ENCODE results near the gene LAT.
"Not testable (repeated sequence)": the region's sequence is repeated elsewhere in the genome, so short reads cannot be mapped to it uniquely, and the experiment has no call there.

Gene LAT, protein sequence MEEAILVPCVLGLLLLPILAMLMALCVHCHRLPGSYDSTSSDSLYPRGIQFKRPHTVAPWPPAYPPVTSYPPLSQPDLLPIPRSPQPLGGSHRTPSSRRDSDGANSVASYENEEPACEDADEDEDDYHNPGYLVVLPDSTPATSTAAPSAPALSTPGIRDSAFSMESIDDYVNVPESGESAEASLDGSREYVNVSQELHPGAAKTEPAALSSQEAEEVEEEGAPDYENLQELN

DNA sequence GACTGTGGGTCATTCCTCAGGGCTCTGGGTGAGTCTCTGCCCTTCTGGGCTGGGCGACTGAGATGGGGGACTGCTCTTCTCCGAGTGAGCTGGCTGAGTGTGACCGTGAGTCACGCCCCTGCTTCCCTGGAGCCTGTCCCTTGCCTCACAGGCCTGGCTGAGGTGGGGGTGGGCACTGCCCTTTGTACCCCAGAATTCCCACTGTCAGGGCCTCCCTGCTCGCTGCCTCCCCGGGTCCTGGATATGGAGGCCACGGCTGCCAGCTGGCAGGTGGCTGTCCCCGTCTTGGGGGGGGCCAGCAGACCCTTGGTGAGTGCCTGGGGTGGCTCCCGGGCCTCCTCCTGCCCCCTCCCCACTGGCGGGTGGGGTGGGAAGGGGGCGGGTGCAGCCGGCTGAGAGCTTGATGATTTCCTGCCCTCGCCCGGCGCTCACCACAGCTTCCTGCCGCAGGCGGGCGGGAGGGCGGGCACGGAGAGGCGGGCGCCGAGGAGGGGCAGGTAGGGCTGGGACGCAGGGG is at the start of gene LAT:
Gene LAT, plus strand, starts transcription at position 434 of the 517 bp plus-strand sequence. CDS start 366 bp downstream, outside the sequence.
- DNase-seq = peak; percentile 91 to 92 (median 92)

DNA sequence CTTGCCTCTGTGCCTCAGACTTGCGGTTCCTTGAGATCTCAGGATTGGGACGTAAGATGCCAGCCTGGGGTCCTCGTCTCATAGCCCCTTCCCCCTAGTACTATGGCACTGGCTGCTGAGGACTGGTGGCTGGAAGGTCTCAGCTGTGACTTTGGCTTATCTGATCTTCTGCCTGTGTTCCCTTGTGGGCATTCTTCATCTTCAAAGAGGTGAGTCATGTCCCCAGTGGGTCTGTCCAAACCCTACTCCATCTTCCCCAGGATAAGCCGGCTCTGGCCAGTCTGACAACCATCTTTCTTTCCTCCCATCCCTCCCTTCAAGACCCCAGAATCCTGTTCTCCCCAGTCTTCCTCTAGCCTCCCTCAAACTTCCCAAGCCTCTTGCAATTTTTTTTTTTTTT is 49.5 kb upstream of the LAT start:
- DNase-seq = no peak

DNA sequence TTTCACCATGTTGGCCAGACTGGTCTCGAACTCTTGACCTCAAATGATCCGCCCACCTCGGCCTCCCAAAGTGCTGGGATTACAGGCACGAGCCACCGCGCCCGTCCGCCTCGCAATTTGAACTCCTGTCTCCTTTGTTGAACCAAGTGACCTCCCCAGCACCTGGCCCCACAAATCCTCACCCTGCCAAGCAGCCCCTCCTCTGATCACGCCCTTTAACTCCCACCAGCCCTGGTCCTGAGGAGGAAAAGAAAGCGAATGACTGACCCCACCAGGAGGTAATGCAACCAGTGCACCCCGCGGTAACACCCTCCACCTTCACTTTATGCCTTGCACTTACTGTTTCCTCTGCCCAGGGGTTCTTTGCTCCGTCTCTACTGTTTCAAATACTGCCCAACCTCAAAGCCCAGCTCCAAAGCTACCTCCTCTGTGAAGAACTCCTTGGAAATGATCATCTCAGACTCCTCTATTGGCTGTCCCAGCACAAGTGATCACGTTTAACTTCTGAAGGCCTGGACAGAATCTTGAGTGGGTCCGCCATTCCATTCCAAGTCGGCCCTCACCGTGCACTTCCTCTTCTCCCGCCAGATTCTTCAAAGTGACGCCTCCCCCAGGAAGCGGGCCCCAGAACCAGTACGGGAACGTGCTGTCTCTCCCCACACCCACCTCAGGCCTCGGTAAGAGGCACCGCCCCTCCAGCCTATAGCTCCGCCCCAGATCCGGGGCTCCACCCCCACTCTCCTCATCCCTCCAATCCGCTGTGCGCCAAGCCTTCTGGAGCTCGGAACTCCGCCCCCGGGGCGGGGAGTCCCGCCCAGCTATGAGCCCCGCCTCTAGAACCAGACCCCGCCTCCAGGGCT is 48.7 kb upstream of the LAT start:
- peak; percentile 97 to 99 (median 98) for DNase-seq

DNA sequence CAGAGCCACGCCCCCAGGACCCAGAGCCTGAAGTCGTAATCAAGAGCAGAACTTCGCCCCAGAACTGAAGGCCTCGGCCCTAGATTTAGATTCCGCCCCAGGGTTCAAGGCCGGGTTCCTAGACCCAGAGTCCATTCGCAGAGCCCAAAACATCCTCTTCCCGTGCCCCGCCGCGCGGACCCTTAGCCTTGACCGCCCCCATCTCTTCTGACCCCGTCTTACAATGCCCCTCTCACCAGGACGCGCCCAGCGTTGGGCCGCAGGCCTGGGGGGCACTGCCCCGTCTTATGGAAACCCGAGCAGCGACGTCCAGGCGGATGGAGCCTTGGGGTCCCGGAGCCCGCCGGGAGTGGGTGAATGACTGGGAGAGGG is 48.1 kb upstream of the LAT start:
- DNase-seq = no peak

DNA sequence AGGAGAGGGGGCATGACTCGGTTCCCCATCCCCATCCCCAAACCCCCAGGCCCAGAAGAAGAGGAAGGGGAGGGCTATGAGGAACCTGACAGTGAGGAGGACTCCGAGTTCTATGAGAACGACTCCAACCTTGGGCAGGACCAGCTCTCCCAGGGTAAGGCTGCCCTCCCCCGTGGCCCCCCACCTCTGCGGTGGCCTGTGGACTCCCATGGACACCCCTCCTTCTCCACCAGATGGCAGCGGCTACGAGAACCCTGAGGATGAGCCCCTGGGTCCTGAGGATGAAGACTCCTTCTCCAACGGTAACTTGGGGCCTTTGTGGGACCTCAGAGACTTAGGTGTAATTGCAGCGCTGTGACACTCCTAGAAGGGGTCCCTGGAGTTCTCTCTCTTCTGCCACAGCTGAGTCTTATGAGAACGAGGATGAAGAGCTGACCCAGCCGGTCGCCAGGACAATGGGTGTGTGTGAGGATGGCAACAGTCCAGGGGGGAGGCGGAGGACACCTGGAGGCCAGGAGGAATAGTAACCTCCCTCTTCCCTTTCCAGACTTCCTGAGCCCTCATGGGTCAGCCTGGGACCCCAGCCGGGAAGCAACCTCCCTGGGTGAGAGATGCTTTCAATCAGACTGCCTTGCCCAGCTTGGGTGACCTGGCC is 47.5 kb upstream of the LAT start:
- DNase-seq = no peak

DNA sequence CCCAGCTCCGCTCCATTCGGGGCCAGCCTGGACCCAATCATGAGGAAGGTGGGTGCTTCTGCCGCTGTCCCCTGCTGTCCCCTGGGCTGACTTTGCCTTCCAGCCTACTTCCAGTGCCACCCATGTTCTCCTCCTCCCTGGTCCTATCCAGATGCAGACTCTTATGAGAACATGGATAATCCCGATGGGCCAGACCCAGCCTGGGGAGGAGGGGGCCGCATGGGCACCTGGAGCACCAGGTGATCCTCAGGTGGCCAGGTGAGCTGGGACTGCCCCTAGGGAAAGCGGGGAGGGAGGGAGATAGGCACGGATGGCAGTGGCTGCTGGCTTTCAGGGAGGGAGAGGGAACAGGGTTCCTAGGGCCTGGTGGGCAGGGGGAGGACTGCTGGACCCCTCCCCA is 46.1 kb upstream of the LAT start:
- no peak for DNase-seq

DNA sequence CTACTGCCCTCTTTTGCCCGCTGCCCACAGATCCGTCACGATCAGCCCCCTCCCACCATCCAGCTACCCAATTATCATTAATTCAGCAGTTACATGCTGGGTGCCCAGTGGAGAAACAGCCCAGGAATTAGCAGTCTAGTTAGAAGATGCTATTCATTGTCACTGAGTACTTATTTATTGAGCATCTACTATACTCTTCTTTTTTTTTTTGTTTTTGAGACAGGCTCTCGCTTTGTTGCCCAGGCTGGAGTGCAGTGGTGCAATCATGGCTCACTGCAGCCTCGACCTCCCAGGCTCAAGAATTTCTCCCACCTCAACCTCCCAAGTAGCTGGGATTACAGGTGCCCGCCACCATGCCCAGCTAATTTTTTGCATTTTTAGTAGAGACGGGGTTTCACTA is 45.0 kb upstream of the LAT start:
- DNase-seq = not testable (repeated sequence)

DNA sequence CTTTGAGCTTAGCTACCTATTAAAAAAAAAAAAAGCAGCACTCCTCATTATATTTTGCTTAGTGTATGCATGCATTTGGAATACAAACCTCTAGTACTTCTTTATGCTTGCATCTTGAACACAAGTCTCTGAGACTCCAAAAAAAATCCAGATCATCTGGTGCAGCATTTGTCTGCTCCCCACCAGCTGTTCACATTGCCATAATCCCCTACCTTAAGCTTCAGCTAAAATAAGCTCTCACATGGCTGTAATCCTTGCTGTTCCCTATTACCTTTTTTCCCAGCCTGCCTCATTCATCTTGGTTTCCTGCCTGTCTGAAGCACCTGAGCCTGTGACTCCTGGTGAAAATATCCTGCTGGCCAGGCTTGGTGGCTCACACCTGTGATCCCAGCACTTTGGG is 41.6 kb upstream of the LAT start:
- DNase-seq = no peak

DNA sequence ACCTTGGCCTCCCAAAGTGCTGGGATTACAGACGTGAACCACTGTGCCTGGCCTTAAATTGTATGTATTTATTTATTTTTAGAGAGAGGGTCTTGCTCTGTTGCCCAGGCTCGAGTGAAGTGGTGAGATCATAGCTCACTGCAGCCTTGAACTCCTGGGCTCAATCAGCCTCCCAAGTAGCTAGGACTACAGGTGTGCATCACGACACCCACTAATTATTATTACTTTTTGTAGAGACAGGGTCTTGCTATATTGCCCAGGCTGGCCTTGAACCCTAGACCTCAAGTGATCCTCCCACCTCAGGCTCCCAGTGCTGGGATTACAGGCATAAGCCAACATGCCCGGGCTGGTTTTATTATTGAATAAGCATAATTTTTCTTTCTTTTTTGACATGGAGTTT is 38.2 kb upstream of the LAT start:
- DNase-seq = no peak

DNA sequence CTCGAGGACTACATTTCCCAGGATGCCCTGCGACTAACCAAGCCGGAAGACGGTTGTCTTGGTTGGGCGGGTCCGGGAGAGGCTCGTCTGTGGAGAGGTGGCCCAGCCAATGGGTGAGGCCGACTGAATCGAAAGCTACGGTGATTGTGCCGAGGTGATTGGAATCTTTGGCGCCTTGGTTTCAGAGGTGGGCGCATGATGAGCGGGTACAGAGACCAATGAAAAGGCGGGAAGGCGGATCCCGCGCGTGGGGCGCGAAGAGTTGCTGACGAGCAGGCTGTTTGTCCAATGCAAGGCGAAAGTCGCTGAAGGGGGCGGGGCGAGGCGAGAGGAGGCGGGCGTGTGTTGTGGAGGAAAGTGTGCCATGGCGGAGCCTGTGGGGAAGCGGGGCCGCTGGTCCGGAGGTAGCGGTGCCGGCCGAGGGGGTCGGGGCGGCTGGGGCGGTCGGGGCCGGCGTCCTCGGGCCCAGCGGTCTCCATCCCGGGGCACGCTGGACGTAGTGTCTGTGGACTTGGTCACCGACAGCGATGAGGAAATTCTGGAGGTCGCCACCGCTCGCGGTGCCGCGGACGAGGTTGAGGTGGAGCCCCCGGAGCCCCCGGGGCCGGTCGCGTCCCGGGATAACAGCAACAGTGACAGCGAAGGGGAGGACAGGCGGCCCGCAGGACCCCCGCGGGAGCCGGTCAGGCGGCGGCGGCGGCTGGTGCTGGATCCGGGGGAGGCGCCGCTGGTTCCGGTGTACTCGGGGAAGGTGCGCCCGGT is 34.0 kb upstream of the LAT start, which contains the start of gene NFATC2IP:
Gene NFATC2IP, plus strand, starts transcription at position 290 of the 762 bp plus-strand sequence. Its CDS starts 75 bp downstream, at position 365.
- DNase-seq = peak; percentile 99 to 100 (median 100)

DNA sequence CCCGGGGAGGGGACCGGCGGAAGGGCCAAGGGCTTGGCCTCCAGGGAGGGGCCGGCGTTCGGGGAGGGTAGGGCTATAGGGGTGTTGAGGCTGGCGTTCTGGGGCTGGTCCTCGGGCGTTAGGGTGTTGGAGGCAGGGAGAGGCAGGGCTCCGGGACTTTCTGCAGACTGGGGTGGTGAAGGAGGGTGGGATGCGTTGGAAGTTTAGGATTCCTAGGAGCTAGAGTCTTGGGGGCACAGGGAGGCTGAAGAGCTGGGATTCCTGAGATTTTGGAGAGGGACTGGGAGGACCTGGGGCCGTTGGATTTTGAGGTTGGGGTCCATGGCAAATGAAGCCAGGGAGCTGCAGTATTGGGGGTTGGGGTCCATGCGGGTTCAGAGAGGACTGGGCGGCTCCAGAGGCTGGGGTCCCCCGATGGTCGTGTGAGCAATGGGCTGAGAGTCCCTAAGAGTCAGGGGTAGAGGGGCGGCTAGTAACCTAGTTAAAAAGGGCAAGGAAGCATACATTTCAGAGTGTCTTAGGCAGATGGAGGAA is 33.4 kb upstream of the LAT start:
- DNase-seq = peak in 1 of 3 donors; percentile 26

DNA sequence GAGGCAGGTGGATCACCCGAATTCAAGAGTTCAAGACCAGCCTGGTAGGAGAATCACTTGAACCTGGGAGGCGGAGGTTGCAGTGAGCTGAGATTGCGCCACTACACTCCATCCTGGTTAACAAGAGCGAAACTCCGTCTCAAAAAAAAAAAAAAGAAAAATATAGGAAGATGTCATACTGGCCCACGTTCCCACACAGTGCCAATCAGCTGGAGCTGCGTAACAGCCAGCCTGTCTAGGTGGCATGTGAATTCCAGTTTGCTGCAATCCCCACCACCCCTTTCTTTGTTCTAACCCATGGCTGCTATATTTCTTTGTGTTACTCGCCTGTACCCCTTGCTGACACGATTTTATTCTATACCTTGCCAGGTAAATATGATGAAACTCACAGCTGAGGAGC is 26.6 kb upstream of the LAT start:
- DNase-seq = peak in 2 of 3 donors; percentile 24 to 38

DNA sequence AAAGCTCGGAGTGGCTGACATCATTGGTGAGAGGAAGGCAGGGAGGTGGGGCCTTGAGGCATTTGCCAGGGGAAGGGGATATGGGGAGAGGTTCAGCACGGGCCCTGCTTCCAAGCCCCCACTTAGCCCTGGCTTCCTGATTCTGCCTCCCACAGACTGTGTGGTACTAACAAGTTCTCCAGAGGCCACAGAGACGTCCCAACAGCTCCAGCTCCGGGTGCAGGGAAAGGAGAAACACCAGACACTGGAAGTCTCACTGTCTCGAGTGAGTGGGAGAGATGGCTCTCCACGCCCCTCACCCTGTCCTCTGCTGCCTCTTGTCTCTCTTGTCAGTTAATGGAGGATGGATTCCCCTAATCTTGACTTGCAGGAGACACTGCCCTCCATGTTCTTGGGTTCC is 26.0 kb upstream of the LAT start:
- no peak for DNase-seq

DNA sequence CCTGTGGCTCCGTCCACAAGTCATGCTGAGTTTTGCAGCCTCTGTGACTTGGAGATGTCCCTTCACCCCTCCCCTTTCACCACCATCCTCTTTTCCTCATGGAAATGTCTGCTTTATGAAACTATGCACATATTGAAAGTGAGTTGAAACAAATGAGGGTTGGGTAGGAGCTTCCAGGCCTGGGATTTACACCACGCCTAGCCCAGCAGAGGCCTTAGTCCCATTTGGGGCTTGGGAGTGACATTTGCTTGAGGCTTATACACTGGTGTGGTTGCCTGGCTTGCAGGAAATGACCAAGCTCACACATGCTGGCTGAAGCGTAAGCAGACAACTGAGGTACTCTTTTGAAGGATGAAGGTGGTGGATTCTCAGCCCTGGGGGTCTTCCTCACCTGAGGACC is 20.8 kb upstream of the LAT start:
- no peak for DNase-seq

DNA sequence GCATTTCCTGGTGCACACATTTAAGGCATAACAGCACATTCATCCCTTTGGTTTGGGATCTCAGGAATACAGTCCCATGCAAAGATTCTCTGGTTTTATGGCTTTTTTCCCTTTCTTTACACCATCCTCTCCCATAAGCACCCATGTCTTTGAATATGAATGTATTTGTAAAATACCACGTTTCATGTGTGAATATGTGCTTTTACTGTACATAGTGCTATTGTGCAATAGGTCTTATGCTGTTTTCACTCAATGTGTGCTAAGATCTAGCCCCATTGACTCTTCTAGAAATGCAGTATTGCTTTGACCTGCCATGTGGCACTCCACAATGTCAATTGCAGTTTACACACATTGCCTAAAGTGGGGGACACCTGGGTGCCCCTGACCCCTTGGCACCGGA is 20.4 kb upstream of the LAT start:
- DNase-seq = no peak

DNA sequence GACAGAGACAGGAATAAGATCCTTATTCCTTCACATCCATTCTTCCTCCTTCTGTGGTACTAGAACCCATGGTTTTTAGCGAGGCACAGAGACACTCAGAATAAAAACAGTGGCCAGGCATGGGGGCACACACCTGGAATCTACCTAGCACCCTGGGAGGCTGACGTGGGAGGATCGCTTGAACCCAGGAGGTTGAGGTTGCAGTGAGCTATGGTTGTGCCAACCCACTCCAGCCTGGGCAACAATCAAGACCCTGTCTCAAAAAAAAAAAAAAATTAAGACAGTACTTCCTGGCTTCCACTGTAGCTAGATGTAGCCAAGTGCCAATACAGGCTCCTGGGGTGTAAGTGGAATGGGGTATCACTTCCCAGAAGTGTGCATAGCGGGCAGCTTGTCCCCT is 17.7 kb upstream of the LAT start:
- no peak for DNase-seq

DNA sequence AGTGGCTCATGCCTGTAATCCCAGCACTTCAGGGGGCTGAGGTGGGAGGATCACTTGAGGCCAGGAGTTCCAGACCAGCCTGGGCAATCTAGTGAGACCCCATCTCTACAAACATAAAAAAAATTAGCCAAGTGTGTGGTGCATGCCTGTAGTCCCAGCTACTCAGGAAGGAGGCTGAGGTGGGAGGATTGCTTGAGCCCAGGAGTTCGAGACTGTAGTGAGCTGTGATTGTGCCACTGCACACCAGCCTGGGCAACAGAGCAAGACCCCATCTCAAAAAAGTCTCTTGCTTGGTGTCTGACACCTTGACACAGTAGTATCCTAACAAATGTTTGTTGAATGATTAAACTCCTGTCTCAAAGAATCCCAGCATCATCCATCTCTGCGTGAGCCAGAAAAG is 15.2 kb upstream of the LAT start:
- not testable (repeated sequence) for DNase-seq

DNA sequence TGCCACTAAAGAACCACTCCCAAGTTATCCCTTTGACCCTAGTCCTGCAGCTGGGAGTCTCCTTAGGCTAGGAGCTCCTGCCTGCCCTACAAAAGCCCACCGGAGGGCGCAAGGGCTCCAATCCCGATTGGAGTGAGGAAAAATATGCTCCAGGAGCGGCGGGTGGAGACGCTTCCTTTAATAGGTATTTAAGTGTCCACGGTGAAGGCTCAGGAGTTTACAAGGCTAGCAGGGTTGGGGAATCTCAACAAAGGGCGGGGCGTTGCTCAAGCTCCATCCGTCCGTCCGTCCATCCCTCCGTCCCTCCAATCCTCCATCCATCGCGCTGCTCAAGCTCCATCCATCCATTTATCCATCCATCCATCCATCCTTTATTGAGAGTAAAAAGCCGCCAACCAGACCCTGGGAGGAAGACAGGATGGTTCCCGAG is 10.8 kb upstream of the LAT start:
- peak; percentile 50 to 70 (median 61) for DNase-seq

DNA sequence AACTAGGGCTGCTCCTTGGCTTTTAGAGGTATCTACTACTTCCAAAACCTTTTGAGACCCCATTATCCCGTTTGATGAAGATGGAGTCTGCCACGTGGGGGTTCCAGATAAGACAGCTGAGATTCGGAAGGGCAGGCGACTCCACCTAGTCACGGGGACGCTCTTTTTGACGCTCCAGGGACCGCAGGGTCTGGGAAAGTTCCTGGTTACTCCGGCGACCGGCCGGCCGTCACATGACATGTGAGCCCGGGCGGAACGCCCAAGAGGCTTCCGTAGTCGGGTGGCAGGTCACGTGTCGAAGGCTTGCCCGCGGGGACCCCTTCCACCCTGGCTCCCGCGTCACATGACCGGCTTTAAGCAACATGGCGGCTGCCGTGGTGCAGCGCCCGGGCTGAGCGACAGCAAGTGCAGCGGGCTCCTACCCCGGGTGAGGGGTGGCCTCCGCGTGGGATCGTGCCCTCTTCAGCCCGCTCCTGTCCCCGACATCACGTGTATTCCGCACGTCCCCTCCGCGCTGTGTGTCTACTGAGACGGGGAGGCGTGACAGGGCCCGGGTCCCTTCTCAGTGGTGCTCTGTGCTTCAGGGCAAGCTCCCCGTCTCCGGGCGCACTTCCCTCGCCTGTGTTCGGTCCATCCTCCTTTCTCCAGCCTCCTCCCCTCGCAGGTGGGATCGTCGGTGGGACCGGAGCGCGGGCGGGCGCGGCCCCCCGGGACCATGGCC is 10.3 kb upstream of the LAT start, which contains the start of gene SPNS1:
Gene SPNS1, plus strand, starts transcription at position 342 of the 721 bp plus-strand sequence. Its CDS starts 374 bp downstream, at position 716.
- DNase-seq = peak; percentile 98 to 99 (median 98)

DNA sequence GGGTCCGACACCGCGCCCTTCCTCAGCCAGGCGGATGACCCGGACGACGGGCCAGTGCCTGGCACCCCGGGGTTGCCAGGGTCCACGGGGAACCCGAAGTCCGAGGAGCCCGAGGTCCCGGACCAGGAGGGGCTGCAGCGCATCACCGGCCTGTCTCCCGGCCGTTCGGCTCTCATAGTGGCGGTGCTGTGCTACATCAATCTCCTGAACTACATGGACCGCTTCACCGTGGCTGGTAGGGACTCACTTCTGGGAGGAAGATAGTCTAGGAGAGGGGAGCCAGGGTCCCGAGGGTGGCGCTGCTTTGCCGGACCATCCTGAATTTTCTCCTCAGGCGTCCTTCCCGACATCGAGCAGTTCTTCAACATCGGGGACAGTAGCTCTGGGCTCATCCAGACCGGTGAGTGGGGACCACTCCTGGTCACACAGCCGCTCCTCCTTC is 9.7 kb upstream of the LAT start:
- peak in 2 of 3 donors; percentile 22 to 34 for DNase-seq

All from suppressor macrophage treated with lipopolysaccharide for 1 hour (primary cell).